K562 (cell line): Measurements from ENCODE around the gene ACLY. TPM values are rescaled to one million over a fixed set of nuclear protein-coding genes. Genes with fewer than 3 reads are reported as not detected.

Source experiments
- ELF2 ChIP-seq: fragments of 250-450 bp; sonication (Bioruptor Pico); IDR thresholded peaks from 2 replicates; pipeline ENCODE4 v1.5.0; 2021; ENCODE audit warnings: mild to moderate bottlenecking
- ELK3 ChIP-seq: fragments of 450-650 bp; formaldehyde crosslinking; IDR thresholded peaks from 2 replicates; pipeline ENCODE4 v1.4.0; 2020; ENCODE audit warnings: mild to moderate bottlenecking
- REST ChIP-seq, 2 experiments: fragments of 450-650 bp; formaldehyde crosslinking in 1 of 2; IDR thresholded peaks; 2 replicates each; pipeline versions ENCODE4 v1.4.0 to v1.6.1; 2014 to 2020; ENCODE audit warnings: mild to moderate bottlenecking in 2 of 2, borderline replicate concordance in 1 of 2, low read depth in 1 of 2
- TAF9B ChIP-seq: fragments of 450-650 bp; IDR thresholded peaks from 2 replicates; pipeline ENCODE4 v1.6.1; 2018; ENCODE audit warnings: mild to moderate bottlenecking; ENCODE audit not compliant: partially characterized antibody
- ZNF445 ChIP-seq: fragments of 250-450 bp; sonication (Bioruptor Pico); IDR thresholded peaks from 2 replicates; pipeline ENCODE4 v1.4.0; 2020; ENCODE audit warnings: low read depth, mild to moderate bottlenecking, moderate library complexity
- polyA plus RNA-seq, 8 experiments: library from polyadenylated mRNA; depleted of rRNA in 4 of 8; stranded (reverse) in 5 of 8; unstranded in 3 of 8; fragments of >200 nt; fragmentation: Nextera tagmentation in 2 of 8; fragmentation: Illumina TruSeq in 1 of 8; extraction: Ambion mirVana in 2 of 8; extraction: Trizol in 1 of 8; gene quantifications; 2 replicates each; pipeline versions ENCODE4 v1.2.1 to v1.2.3, GENCODE V29; 2011 to 2014; ENCODE audit warnings: inconsistent platforms in 1 of 8, missing spikeins in 1 of 8
- total RNA-seq, 7 experiments: library from RNA; depleted of rRNA in 6 of 7; stranded (reverse); fragments of >200 nt in 6 of 7; fragmentation: Illumina TruSeq in 2 of 7; extraction: Trizol in 2 of 7; gene quantifications; 2 replicates each; pipeline versions ENCODE4 v1.2.1 to v1.2.3, GENCODE V29; 2011 to 2021; ENCODE audit warnings: low replicate concordance in 1 of 7

Gene ACLY
- total and polyA plus RNA-seq, 9 of the 15 experiments (the other 6 are each of a cell fraction or from before 2014, with no cell fraction given): 42.9 to 280 (median 125) TPM

GRCh38 chr17:41835800-41836549, 82.8 kb downstream of the ACLY start, which contains the start of gene NT5C3B (continued):
- TF ChIP-seq ZNF445 (no peak), REST (IDR thresholded peaks at IDR 0.05; ENCODE audit: borderline replicate concordance) (peak; percentile 67), REST (CRISPR knock-in tag; IDR thresholded peaks at IDR 0.05; ENCODE audit: low read depth) (no peak), ELK3 (no peak), TAF9B (no peak), ELF2 (CRISPR knock-in tag) (no peak; the same call in 1 of the 2 replicates)
- TF ChIP-seq, all 486 proteins: peak for 25
